Measurements from ENCODE around the gene MBD1.

- TF ChIP-seq CTCF (IDR thresholded peaks at IDR 0.05; ENCODE audit: insufficient read depth, low read length, poor library complexity, severe bottlenecking) (no peak), EZH2phosphoT487 (conservative IDR thresholded peaks at IDR 0.05; ENCODE audit: low read length) (no peak)
These were observed 1.4 kb upstream of the MBD1 start for GRCh38 chr18:50282521-50283335.
